ENCODE results near the gene BLNK.

Gene BLNK

DNA sequence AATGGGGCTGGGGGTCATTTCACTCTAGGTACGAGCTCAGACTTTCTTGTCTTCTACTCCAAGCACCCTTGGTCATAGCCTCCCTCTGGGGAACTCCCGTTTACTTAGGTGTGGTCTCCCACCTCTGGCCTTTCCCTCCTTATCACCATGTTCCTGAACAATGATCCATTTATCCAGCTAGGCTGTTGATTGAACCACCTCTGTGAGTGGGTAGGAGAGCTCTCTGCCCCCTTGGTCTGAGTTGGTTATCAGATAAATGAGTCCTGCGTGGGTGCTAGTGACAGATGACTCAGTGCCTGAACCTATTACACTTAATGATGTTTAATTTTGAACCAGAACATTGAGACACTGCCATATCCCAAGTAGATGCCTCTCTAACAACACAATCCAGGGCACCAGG, 9.4 kb downstream of the BLNK start:
- no peak for DNase-seq

DNA sequence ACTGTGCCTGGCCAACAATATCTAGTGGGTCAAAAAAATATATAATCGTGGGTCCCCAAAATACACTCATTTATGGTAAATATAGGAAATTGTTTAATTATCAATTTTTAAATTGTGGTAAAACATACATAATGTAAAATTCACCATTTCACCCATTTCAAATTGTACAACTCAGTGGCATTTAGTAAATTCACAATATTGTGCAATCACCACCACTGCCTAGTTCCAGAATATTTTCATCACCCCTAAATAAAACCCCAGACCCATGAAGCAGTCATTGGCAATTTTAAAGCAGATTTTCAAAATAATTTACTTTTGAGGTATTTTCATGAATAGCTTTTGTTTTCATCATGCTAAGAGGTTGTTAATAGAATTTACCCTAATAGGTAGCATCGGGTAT, 10.2 kb downstream of the BLNK start:
- DNase-seq: no peak

DNA sequence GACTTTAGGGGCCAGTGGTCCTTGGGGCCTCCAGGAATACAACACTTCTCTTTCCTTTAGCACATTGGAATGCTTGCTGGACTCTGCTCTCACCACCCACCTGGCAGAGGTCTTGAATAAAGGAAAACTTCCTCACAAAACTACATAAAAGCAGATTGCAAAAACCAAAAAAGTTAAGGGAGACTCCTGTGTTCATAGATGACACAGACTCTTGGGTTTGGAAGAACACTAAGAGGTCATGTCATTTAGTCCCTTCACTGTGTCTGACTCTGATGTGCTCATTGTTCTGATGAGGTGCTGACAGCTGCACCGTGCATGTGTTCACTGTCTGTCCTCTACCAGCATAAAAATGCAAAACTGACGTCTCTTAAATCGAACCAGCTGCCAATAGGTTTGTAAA, 11.4 kb downstream of the BLNK start:
- DNase-seq: no peak

DNA sequence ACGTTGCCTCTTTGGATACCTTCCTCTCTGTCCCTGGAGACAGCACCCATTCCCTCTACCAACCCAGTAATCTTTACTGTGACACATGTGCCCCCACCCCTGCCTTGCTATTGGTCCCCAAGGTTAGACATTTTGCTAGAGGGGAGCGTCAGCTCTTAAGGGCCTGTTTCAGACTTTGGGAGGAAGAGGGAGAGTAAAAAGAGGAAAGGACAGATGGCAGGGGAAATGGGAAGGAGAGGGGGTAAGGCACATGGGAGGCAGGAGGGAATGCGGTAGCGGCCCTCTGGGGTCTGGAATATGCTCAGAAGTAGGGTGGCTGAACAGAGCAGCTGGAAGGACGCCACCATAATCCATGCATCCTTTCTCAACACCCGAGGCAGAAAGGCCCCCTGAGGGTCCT, 12.2 kb downstream of the BLNK start:
- peak in 1 of 14 donors; percentile 18 for DNase-seq

DNA sequence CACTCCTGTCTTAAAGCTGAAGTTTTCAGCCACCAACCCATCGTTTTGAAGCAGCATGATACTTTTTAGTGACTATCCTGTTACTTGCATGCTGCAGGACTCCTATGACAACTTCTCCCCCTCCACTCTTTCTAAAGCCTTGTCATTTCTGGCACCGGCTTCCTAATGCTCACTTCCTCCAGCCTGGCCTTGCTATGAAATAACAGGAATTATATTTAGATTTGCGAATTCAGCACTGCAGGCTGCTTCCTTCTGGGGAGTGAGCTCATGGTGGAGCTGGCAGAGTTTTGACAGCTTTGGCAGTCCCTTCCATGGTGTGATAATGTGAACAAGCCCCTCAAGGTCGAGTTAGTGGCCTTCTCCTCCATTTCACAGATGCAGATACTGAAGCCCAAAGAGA, 13.4 kb downstream of the BLNK start:
- peak in 2 of 14 donors; percentile 21 to 51 for DNase-seq

DNA sequence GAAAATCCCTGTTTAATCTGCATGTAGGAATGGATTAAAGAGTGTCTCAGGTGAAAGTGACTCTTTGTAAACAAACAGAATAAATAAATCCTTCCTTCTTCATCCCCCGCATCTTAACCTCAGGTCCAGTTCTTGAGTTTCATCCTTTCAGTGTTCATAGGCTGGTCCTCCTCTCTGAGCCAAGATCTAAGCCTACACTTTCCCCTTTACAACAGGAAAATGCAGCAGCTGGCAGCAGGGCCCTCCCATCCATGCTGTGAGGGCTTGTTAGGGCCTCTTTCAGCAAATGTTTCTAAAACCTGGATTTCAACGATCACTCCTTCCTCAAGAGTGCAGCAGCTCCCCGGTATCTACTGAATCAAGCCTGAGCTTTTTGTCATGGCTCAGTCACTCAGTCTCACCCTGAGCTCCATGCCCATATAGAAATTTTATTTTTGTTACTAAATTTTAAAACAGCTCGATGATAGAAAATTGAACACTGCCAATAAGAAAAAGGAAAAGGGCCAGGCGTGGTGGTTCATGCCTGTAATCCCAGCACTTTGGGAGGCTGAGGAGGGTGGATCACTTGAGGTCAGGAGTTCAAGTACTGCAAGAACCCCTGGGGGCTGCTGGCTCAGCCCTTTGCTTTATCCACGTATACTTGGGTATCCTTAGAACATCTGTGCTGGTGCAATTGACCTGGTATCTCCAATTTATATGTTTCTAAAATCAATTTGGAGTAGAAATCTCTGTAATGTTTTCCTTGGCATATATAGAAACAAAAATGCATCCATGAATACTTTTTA, 15.6 kb downstream of the BLNK start:
- no peak for DNase-seq

DNA sequence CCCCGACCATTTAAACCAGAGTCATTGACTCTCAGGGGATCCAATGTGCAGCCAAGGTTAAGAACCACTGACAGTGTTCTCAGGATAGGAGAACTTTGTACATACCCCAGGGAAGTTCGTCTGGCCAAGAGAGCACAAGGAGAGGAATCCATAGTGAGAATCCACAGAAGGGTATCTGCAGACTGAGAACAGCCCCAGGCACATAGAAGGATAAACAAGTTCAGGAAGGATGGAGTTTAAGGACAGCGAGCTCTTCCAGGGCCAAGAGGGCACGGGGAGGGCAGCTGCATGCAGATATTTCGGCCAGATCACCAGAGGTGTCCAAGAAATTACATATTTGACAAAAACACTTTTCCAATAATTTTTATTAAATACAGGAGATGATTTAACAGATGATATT, 16.4 kb downstream of the BLNK start:
- no peak for DNase-seq

DNA sequence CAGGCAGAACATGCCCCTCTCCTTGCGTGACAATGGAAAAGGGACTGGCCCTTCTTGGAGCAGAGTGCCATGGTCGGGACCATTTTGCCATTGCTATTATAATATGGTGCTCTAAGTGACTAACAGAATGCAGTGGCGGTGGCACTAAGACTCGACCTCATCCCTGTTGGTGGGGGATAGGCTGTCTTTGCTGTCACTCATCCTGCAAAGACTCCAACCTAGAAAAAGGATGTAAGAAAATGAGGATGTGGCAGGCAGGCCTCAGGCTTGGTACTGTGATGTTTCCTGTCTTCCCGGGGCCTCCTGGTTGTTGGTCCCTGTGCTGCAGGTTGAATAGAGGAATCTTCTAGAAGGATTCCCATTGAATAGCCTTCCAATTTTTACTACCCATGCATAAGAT, 18.6 kb downstream of the BLNK start:
- no peak for DNase-seq

DNA sequence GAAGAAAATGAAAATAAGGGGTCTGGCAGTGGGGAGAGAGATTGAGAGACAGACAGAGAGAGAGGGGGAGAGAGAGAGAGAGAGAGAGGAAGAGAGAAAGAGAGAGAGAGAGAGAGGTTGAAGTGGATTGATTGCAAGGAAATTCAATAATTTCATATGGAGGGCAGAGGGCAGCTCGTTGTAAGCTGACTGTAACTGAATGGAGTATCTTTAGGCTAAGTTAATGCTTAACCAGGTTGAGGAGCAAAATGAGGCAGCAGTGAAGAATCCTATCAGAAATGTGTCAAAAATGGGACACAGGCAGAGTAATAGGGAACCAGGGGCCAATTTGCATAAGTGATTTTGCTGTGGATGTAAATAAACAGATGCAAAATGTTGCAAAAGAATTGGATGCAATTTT, 21.0 kb downstream of the BLNK start:
- no peak for DNase-seq

DNA sequence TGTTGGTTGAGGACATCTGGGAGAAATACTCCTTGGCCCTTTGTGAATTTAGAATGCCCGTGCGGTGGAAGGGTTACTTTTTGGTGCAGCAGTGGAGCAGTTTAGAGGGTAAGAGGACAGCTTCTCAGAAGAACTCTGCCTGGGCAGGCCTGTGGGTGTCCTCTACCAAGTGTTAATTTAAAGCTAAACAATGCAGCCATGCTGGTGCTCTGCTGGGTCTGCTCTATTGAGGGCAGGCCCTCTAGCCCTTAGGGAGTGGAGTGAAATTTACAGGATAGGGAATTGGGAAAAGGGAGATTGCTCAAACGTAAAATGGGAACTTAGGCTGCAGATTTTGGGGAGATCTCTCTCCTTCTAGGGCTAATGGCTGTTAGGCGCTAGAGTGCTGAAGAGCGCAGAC, 22.1 kb downstream of the BLNK start:
- DNase-seq: no peak

DNA sequence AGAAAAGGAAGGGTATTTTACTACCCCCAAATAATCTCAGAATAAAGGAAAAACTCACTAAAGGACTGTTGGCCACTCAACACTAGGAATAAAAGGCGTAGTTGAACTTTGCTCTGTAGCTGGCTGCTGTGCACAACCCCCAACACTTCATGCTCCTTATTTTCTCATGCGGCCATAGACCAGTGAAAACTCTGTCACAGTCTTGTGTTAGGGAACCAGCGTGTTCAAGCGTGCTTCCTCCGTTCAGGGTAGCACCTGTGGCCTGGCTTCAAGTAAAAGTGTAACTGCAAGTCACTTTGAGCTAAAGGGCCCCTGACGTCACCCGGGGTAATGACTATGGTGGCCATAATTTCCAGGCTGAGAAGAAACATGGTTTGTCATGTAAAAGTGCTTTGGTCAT, 27.0 kb downstream of the BLNK start:
- DNase-seq: no peak

DNA sequence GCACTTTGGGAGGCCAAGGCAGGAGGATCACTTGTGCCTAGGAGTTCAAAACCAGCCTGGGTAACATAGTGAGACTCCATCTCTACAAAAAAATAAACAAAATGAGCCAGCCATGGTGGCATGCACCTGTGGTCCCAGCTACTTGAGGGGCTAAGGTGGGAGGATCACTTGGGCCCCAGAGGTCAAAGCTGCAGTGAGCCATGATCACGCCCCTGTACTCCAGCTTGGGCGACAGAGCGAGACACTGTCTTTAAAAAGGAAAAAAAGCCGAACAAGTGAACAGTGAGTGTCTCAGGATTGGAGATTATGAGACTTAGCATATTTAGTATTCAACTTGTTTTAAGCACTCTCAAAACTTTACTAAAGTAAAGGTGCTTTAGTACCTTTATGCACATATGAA, 28.1 kb downstream of the BLNK start:
- no peak for DNase-seq

DNA sequence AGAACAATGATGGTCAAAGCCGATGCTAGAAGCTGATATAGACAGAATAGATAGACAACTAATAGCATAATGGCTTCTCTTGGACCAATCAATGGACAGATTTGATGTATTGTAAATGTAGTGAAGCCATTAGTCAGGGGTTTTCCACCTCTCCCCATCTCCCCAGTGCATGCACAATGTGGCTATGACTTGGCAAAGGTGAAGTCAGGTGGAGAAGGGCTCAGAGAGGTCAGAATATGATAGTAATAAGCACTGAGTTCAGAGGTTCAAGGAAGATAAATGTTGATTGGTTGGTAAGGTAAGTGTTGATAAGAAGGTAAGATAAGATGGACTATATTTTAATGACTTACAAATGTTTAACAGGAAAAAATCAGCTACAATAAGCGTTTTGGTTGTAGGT, 28.5 kb downstream of the BLNK start:
- no peak for DNase-seq

DNA sequence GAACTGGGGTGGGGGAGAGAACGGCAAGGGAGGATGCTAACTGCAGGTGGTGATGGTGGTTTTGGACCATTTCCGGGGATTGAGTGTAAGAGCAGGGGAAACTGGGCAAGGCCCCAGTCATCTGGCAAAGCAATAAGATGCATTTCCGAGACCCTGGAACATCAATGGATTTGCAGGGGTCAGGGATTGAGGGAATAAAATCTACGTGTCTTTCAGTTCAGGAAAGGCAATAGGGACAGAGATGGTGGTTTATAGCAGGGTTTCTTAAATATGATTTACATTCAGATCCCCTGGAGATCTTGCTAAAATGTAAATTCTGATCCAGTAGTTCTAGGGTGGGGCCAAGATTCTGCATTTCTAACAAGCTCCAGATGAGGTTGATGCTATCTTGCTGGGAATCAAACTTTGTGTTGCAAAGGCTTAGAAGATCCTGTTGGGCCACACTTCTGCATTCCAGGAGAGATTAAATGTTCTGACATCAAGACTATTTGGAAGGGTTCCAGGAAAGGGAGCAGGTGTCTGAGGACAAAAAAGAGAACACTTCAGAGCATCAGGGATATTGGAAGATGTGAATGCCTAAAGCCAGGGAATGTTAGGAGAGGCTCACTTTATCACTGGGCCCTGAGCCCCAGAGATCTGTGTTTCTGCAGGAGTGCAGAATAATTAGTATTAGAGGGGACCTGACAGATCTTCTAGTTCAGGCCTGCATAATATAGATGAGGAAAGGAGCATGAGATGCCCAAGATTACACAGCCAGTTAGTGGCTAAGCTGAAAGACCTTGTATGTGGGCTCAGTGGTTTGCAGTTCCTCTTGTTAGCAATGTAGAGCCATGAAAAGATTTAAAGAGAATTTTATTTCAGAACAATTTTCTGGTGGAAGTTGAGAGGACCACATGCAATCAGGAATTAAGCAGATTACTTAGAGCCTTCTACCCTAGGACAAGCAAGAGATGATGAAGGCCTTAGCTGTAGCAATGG, 32.4 kb downstream of the BLNK start:
- no peak for DNase-seq

DNA sequence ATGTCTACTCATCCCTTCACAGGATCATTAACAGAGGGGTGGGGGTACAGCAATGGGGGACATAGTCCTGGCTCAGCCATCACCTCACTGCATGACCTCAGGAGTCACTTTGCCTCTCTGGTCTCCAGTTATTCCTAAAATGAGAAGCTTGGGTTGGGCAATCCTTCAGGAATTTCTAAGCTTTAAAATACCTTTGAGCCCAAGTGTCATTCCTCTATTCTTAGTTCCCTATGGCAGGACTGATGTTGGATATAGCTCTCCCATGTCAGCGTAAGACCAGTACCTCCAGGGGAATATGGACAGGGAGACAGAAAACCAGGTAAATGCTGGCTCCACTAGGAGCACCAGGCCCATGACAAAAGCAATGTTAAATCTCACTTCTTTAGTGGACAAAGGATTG, 34.5 kb downstream of the BLNK start:
- no peak for DNase-seq

DNA sequence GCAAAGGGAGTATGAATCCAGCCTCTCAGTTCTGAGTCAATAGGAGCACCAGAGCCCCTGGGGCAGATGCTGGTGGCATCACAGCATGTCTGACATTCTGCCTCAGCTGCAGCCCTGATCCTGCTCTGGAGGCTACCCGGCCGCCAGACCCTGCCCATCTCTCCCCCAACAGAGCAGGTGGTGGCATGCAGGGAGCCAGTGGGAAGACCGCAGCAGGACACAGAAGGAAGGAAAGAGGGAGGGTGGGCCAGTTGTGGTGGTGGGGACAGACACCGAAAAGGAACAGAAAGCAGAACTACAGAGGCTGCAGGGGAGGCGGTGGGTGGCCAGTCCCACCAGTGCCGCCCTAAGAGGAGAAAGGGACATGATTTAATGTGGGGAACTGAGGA, 35.3 kb downstream of the BLNK start:
- DNase-seq: peak in 5 of 14 donors; percentile 12 to 45 (median 43)

DNA sequence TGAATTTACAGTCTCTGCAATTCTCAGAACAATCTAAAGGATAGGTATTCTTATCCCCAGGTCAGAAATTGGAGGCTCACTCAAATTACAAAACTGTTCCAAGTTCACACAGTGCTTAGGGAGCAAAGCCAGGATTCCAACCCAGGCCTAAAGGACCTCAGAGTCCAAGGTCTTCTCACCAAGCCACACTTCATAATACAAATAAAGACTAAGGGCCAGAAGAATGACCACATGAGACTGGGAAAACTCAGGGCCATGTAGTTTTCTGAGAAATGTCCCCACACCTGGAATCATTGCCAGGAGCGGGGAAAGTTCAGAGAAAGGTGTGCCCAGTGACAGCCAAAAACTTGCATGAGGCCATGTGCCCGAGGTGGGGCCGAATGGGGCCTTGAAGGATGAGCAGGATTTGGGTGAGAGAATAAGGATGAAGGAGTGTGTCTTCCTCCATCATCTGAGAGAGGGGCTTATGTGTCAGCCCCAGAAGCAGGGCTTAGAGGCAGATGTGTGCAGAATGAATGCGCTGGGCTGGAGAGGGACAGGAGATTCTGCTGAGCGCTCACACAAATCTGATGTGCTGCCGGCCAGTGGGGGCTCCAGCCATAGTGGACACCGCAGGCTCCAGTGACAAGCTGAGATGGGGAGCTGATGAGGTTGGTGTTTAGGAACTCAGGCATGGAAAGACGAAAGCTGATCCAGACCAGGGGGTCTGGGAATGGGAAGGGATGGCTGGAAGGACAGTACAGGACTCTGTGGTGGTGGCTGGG, 35.9 kb downstream of the BLNK start:
- no peak for DNase-seq

DNA sequence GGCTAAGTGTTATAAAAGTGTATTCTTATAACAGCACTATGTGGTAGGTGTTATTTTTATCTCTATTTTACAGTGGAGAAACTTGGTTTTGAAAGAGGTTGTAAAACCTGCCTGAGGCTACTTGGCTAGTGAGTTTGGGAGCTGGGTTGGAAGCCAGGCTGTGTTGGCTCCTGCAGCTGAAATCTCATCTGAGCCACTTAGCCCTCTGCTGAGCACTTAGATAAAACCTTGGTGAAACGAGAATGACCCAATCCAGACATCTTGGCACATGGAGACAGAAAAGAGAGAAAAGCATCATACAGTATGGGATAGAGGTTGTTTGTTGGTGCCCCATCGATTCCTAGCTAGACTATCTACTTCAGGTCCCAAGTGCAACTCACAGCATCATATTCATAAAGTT, 37.4 kb downstream of the BLNK start:
- no peak for DNase-seq

DNA sequence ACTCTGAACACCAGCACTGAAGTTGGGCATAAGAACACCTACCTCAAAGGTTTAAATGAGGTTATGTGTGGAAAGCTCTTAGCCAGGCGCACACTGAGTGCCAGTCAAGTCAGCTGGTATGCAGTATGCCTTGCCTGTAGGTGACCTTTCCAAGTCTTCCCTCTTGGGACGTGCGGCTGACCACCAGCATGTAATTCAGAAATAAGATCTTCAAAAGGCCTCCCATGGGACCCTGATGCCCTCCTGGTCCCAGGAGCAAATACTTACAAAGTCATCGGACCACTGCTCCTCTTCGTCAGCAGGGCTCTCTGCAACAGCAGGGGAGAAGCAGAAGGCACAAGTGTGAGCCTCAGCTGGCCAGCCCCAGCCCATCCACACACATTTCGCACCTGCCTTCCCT, 40.8 kb downstream of the BLNK start:
- DNase-seq: no peak

DNA sequence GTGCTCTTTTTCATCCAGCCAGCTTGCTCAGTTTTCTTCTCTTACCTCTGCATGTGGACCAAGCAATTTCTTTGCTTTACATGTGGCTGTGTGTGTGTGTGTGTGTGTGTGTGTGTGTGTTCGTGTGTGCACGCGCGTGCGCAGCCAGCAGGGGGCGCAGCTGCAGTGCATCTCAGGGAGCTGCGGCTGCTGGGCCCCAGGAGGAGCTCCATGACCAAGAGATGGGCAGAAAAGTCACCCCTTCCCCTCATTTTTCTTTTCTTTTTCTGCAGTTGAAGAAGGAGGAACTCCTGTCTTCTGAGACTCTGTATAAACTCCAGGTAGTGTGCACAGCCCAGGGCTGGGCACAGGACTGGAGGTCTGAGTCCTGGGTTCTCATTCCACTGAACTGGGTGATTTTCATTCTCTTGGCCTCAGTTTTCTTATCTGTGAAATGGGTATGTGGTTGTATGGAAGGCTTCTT, 41.8 kb downstream of the BLNK start:
- peak in 9 of 14 donors; percentile 5 to 62 (median 15) for DNase-seq

DNA sequence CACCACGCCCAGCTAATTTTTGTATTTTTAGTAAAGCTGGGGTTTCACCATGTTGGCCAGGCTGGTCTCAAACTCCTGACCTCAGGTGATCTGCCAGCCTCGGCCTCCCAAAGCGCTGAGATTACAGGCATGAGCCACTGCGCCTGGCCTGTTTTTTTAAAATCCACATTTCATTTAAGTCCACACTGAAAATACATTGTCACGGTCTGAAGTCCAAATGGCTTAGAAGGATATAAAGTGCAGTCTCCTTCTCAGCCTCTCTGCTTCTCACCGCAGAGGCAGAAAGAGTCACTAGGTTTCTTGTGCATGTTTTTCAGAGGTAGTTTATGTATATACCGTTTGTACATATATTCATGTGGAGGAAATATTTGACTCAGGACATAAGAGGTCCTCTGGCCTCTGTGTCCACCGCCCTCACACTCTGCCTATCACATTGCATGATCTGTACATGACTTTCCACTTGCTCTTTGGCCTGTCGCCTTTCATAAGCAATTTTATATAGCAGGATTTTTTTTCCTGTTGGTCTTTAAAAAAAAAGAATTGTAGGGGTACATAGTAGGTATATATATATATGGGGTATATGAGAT, 42.9 kb downstream of the BLNK start:
- DNase-seq: no peak

DNA sequence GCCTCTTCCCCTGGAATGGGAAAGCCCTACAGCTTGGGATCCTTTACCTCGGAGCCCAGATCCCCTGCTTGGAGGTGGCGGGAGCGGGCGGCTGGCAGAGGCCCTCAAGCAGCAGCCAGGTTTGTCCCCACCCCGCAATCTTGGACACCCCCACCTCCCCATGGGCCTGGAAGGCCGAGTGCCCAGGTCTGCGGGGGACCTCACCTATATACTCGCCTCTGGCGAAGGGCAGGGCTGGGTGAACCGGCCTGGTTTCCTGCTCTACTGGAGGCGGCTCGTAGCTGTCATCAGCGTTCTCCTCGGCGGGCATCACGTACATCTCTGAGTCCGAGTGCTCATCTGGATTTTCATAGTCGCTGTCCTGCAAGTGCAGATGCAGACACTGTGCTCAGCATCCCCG, 44.2 kb downstream of the BLNK start:
- DNase-seq: no peak

DNA sequence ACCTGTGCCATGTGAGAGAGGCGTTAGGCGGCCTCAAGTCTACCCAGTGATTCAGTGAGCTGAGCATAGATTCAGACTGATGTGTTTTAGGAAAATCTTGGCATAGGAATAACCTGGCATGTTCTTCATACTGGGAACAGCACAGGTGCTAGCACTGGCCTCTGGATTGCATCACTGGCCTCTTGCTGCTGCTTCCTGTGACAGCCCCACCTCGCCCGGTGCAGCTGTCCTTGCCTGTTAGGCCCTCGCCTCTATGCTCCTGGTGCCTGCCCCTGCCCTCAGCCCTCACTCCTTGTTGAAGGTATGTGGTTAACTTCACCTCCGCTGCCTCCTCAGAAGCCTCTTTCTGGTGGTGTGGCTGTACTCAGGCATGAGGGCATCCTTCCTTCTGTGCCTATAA, 46.2 kb downstream of the BLNK start:
- no peak for DNase-seq
